Thoracic aorta (tissue), 2 donors: ENCODE results near the gene PHF12. TPM values are rescaled to one million over a fixed set of nuclear protein-coding genes. Genes with fewer than 3 reads are reported as not detected.

ENCODE experiments used
- ATAC-seq: fragments of 150-250 bp; one replicate; pipeline ENCODE4 v1.8.0; 2017; ENCODE audit warnings: low read depth; ENCODE audit not compliant: insufficient number of reproducible peaks, low FRiP score
- DNase-seq: peaks from one replicate; pipeline ENCODE4 v3.0.0-alpha.2; 2020; ENCODE audit warnings: low spot score
- H3K27ac ChIP-seq, 2 donors: fragments of 200-600 bp; sonication (generic); 1 replicate in 1 of 2; 2 replicates in 1 of 2; pipeline ENCODE4 v1.5.1; 2016; ENCODE audit warnings: mild to moderate bottlenecking in 2 of 2, moderate library complexity in 2 of 2
- H3K27me3 ChIP-seq: fragments of 200-600 bp; sonication (generic); replicated peaks from 2 replicates; pipeline ENCODE4 v1.6.0; 2016; ENCODE audit warnings: mild to moderate bottlenecking; ENCODE audit not compliant: insufficient read depth
- H3K36me3 ChIP-seq: fragments of 200-600 bp; sonication (generic); one replicate; pipeline ENCODE4 v1.5.1; 2016
- H3K4me1 ChIP-seq, 2 donors: fragments of 200-600 bp; sonication (generic); 1 replicate in 1 of 2; 2 replicates in 1 of 2; pipeline versions ENCODE4 v1.5.1 to v1.6.0; 2016; ENCODE audit warnings: low read depth in 2 of 2, mild to moderate bottlenecking in 1 of 2; ENCODE audit not compliant: control insufficient read depth in 1 of 2
- H3K4me3 ChIP-seq: fragments of 200-600 bp; sonication (generic); 2 replicates; pipeline ENCODE4 v1.5.1; 2016; ENCODE audit warnings: mild to moderate bottlenecking
- H3K9me3 ChIP-seq: fragments of 200-600 bp; sonication (generic); 2 replicates; pipeline ENCODE4 v1.5.1; 2016
- total RNA-seq, 2 donors: library from RNA; depleted of rRNA; stranded (reverse); fragments of >200 nt; gene quantifications; one replicate each; pipeline versions ENCODE4 v1.1.0 to v1.2.3, GENCODE V29; 2016
- TF ChIP-seq, protein P1 (sequence below): fragments of 200-600 bp; sonication (generic); IDR thresholded peaks from one replicate; pipeline ENCODE4 v1.5.1; 2019; ENCODE audit warnings: antibody characterized with exemption

The PHF12 gene
- 10 to 100 TPM; 46.4 to 99.4 TPM for total RNA-seq

DNA sequence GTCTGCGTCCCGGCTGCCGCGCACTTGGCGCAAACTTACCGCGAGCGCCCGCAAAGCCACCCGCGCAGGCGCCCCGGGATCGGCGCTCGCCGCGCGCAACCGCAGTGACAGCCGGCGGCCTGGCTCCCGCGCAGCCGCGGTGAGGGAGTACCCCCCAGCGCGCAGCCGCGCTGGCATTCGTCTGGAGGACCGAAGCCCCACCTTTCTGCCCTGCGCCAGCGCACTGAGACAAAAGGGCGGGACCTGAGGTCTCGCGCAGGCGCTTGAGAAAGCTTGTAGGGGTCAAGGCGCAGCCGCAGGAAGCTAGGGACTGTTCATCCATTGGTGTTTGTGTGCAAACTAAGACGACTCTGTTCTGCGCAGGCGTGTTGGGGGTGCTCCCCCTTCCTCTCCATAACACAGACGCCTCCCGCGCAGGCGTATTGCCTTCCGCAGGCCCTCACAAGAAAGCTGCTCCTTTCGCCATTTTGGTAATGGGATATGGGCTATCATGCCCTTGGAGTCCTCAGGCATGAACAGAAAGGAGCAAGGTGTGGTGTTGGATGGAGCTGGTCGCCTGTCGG lies at the start of gene PHF12:
TSS of gene PHF12 (minus strand) at position 91 of the 563 bp plus-strand sequence. CDS start 558 bp downstream, outside the sequence.
- Histone ChIP-seq H3K4me1 (peaks cover 16 to 30% of the 10 kb centered on the region in 2 donors), H3K27me3 (no peaks in the 10 kb centered on the region), H3K4me3 (peak within 1 kb of the TSS; percentile 87), H3K36me3 (no peaks in the 10 kb centered on the region), H3K27ac (peak within 1 kb of the TSS; percentile 95 to 96), H3K9me3 (no peaks in the 10 kb centered on the region)
- ATAC-seq (peak; percentile 87), DNase-seq (peak; percentile 99)
- TF ChIP-seq, protein P1, sequence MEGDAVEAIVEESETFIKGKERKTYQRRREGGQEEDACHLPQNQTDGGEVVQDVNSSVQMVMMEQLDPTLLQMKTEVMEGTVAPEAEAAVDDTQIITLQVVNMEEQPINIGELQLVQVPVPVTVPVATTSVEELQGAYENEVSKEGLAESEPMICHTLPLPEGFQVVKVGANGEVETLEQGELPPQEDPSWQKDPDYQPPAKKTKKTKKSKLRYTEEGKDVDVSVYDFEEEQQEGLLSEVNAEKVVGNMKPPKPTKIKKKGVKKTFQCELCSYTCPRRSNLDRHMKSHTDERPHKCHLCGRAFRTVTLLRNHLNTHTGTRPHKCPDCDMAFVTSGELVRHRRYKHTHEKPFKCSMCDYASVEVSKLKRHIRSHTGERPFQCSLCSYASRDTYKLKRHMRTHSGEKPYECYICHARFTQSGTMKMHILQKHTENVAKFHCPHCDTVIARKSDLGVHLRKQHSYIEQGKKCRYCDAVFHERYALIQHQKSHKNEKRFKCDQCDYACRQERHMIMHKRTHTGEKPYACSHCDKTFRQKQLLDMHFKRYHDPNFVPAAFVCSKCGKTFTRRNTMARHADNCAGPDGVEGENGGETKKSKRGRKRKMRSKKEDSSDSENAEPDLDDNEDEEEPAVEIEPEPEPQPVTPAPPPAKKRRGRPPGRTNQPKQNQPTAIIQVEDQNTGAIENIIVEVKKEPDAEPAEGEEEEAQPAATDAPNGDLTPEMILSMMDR = no peak

DNA sequence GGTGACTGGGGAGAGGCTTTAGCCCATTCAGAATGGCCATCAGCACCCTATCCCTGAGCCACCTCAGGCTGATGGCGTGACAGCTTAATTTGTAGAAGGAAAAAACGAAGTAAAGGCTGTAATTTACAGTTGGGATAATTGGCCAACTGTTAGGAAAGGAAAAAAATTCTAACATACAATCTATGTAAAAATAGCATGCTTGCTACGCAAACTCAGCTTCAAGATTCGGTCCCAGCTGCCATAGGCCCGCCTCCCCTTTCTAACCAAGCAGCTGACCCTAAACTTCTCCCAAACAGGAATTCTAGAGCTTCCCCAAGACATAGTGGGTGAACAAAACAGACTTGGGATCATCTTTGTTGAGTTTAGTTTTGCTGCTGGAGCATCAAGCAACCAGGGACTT lies 49.7 kb upstream of the PHF12 start:
- Histone ChIP-seq H3K27me3 (no peaks in the 10 kb centered on the region), H3K27ac (no peak overlapping the region), H3K4me3 (no peak overlapping the region), H3K36me3 (no peaks in the 10 kb centered on the region), H3K9me3 (no peaks in the 10 kb centered on the region), H3K4me1 (no peaks in the 10 kb centered on the region)
- TF ChIP-seq, protein P1 = no peak
- DNase-seq (no peak), ATAC-seq (no peak)

DNA sequence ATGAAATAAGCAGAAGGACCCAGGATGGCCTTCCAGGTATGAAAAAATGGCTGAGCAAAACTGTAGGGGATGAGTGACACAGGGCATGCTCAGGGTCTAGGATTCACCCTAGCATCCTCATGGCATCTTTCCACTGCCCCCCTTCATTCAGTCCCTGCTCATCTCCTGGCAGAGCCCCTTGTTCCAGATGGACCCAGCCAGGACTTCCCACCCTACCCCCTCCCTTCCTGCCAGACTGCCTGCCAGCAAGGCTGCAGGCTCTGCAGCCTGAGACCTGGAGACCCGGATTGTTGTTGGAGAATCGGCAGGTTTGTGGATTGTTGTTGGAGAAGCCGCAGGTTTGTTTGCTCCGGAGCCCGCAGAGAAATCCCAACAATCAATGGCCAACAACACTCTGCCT lies 47.9 kb upstream of the PHF12 start:
- no peaks in the 10 kb centered on the region for H3K4me1 ChIP-seq
- no peak overlapping the region for H3K27ac ChIP-seq
- DNase-seq = no peak
- H3K9me3 ChIP-seq = no peaks in the 10 kb centered on the region
- no peaks in the 10 kb centered on the region for H3K36me3 ChIP-seq
- no peak for ATAC-seq
- no peak overlapping the region for H3K4me3 ChIP-seq
- no peaks in the 10 kb centered on the region for H3K27me3 ChIP-seq
- TF ChIP-seq, protein P1 = no peak

DNA sequence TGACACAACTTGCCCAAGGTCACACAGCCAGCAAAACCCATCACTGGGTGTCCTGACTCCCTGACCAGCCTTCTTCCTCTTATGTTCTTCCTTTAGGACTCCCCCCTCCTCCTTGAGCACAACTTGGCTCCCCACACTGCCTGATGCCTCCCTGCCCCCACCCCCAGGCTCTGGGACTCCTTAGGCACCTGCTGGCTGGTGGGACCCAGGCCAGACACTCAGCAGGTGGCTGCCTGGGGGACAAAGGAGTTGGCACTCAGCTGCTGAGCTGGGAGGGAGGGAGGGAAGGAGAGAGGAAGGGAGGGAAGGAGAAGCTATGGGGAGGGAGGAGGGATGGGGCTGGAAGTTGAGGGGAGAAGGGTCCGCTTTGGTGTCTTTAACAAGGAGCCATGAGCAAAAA lies 46.5 kb upstream of the PHF12 start:
- Histone ChIP-seq H3K9me3 (no peaks in the 10 kb centered on the region), H3K4me1 (no peaks in the 10 kb centered on the region), H3K27me3 (no peaks in the 10 kb centered on the region), H3K36me3 (no peaks in the 10 kb centered on the region), H3K4me3 (no peak overlapping the region), H3K27ac (no peak overlapping the region)
- DNase-seq = no peak
- no peak for ATAC-seq
- TF ChIP-seq, protein P1 = no peak

DNA sequence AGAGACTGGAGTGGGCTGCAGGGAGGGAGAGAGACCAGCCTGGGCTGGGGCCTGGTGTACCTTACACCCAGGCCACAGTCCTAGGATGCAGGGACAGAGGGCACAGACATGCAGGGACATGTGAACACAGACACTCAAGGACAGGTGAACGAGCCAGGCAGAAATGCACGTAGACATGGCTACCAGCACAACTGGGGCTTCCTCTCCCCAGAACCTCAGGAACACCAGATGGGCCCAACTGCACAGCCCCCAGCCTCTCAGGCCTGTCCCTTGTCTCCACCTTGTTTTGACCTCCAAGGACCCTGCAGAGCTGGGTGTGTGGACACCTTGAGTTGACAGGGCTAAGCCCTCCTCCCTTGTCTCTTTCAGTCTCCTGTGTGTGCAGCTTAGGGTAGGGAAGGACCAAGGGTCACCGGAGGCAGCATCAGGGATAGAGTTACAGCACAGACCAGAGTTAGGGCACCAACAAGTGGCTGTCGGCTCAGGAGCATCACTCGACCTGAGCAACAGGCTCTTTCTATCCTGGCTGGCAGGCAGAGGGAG lies 45.3 kb upstream of the PHF12 start:
- DNase-seq = no peak
- Histone ChIP-seq H3K36me3 (no peaks in the 10 kb centered on the region), H3K9me3 (no peaks in the 10 kb centered on the region), H3K4me3 (no peak overlapping the region), H3K27ac (no peak overlapping the region), H3K4me1 (no peaks in the 10 kb centered on the region), H3K27me3 (no peaks in the 10 kb centered on the region)
- TF ChIP-seq, protein P1 = no peak
- ATAC-seq = no peak
